Tibial nerve (tissue), 3 donors: ENCODE results near the gene FYB1.

Experiments used
- POLR2A ChIP-seq, 2 donors: fragments of 450-650 bp; IDR thresholded peaks; one replicate each; pipeline ENCODE4 v1.6.1; 2017; ENCODE audit warnings: antibody characterized with exemption in 2 of 2, mild to moderate bottlenecking in 2 of 2, moderate library complexity in 2 of 2
- TF ChIP-seq, protein P1 (sequence below), 5 experiments: fragments of 200-600 bp in 3 of 5; fragments of 450-650 bp in 2 of 5; sonication (generic) in 3 of 5; IDR thresholded peaks; one replicate each; pipeline ENCODE4 v1.5.1; 2016 to 2019; ENCODE audit warnings: antibody characterized with exemption in 5 of 5, mild to moderate bottlenecking in 3 of 5, moderate library complexity in 2 of 5

DNA sequence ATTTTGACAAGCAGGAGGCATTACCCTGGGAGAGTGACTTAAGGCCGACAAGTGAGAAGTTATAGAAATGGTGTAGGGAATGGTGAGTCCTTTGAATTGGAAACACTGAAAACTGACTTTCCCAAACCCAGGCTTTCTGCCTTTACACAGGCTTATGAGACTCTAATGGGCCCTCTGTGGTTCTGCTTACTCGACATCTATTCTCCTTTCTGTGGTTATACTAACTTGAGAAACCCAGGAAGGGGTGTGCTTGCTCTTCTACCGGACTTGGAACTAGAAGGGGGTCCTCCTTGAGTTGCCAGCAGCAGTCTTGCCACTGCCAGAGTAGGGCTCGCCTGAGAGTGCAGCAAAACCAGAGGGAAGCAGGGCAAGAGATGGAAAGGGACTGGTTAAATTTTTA lies 63.3 kb downstream of the FYB1 start:
- TF ChIP-seq, protein P1, sequence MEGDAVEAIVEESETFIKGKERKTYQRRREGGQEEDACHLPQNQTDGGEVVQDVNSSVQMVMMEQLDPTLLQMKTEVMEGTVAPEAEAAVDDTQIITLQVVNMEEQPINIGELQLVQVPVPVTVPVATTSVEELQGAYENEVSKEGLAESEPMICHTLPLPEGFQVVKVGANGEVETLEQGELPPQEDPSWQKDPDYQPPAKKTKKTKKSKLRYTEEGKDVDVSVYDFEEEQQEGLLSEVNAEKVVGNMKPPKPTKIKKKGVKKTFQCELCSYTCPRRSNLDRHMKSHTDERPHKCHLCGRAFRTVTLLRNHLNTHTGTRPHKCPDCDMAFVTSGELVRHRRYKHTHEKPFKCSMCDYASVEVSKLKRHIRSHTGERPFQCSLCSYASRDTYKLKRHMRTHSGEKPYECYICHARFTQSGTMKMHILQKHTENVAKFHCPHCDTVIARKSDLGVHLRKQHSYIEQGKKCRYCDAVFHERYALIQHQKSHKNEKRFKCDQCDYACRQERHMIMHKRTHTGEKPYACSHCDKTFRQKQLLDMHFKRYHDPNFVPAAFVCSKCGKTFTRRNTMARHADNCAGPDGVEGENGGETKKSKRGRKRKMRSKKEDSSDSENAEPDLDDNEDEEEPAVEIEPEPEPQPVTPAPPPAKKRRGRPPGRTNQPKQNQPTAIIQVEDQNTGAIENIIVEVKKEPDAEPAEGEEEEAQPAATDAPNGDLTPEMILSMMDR (IDR thresholded peaks at IDR 0.05): no peak
- TF ChIP-seq POLR2A (IDR thresholded peaks at IDR 0.05): no peak
